Endodermal cell (in vitro differentiated cells): Measurements from ENCODE around the gene PLET1. TPM values are rescaled to one million over a fixed set of nuclear protein-coding genes. Genes with fewer than 3 reads are reported as not detected.

ENCODE experiments used
- DNase-seq: peaks from one replicate; pipeline ENCODE4 v3.0.0-alpha.2; 2017
- H3K27ac ChIP-seq: 2 replicates; pipeline ENCODE4 v1.5.1; 2013; ENCODE audit warnings: mild to moderate bottlenecking, low read depth, low read length, moderate library complexity
- H3K27me3 ChIP-seq: 2 replicates; pipeline ENCODE4 v1.6.1; 2013; ENCODE audit warnings: mild to moderate bottlenecking, low read length, moderate library complexity; ENCODE audit not compliant: insufficient read depth, control insufficient read depth, poor library complexity, severe bottlenecking
- H3K36me3 ChIP-seq: 2 replicates; pipeline ENCODE4 v1.7.0; 2013; ENCODE audit warnings: mild to moderate bottlenecking, low read length, moderate library complexity; ENCODE audit not compliant: control insufficient read depth, insufficient read depth
- H3K4me1 ChIP-seq: one replicate; pipeline ENCODE4 v1.7.0; 2013; ENCODE audit warnings: low read length; ENCODE audit not compliant: control insufficient read depth, insufficient read depth
- H3K4me3 ChIP-seq: 2 replicates; pipeline ENCODE4 v1.5.1; 2013; ENCODE audit warnings: mild to moderate bottlenecking, low read length, moderate library complexity
- H3K9ac ChIP-seq: 2 replicates; pipeline ENCODE4 v1.6.1; 2013; ENCODE audit warnings: mild to moderate bottlenecking, low read length, moderate library complexity; ENCODE audit not compliant: poor library complexity, severe bottlenecking; ENCODE audit errors: extremely low read depth
- H3K9me3 ChIP-seq: 2 replicates; pipeline ENCODE4 v1.6.1; 2013; ENCODE audit warnings: mild to moderate bottlenecking, low read length, moderate library complexity; ENCODE audit not compliant: control insufficient read depth
- H3K27ac Mint-ChIP-seq: 2 replicates; pipeline ENCODE4 v1.8.0; 2020; ENCODE audit warnings: mixed read lengths
- H3K27me3 Mint-ChIP-seq: 2 replicates; pipeline ENCODE4 v1.8.0; 2021; ENCODE audit warnings: mild to moderate bottlenecking, mixed read lengths; ENCODE audit not compliant: insufficient read depth
- H3K36me3 Mint-ChIP-seq: 2 replicates; pipeline ENCODE4 v1.8.0; 2020; ENCODE audit warnings: low read depth, mixed read lengths
- H3K4me1 Mint-ChIP-seq: 2 replicates; pipeline ENCODE4 v1.8.0; 2020; ENCODE audit warnings: mixed read lengths
- H3K4me3 Mint-ChIP-seq: 2 replicates; pipeline ENCODE4 v1.8.0; 2020; ENCODE audit warnings: mild to moderate bottlenecking, moderate library complexity, mixed read lengths
- H3K9me3 Mint-ChIP-seq: 2 replicates; pipeline ENCODE4 v1.8.0; 2020; ENCODE audit warnings: mild to moderate bottlenecking, mixed read lengths
- CTCF ChIP-seq: fragments of 200-600 bp; sonication (generic); conservative IDR thresholded peaks from 2 replicates; pipeline ENCODE4 v1.5.0; 2021; ENCODE audit warnings: antibody characterized with exemption, mild to moderate bottlenecking
- WGBS, 2 experiments: methylation state at CpG; one replicate each; pipeline versions ENCODE4 v1.1.5 to v1.1.7; 2013; ENCODE audit warnings: missing lambda C conversion rate in 2 of 2, mixed read lengths in 1 of 2; ENCODE audit not compliant: insufficient coverage in 1 of 2, insufficient read length in 1 of 2; 5-methylcytosine and 5-hydroxymethylcytosine counted together
- total RNA-seq, 2 donors: library from RNA; stranded (reverse); fragmentation: NEBNext Ultra II Directional in 1 of 2; extraction: Animal tissue kit (Norgen Biotek cat#: 25700) in 1 of 2; gene quantifications; 2 replicates in 1 of 2; 3 replicates in 1 of 2; pipeline ENCODE4 v1.2.1, GENCODE V29; 2021

PLET1 gene
- total RNA-seq, 2 donors from 2014 or later: not detected

GRCh38 chr11:112231952-112232351 lies 28.7 kb downstream of the PLET1 start:
- Histone ChIP-seq H3K36me3 (peaks cover 72% of the 10 kb centered on the region), H3K4me3 (no peak overlapping the region), H3K4me1 (no peaks in the 10 kb centered on the region), H3K9ac (no peak overlapping the region), H3K27me3 (no peaks in the 10 kb centered on the region), H3K9me3 (no peaks in the 10 kb centered on the region), H3K27ac (no peak overlapping the region)
- peaks cover 14% of the 10 kb centered on the region for H3K4me1 Mint-ChIP-seq
- H3K27ac Mint-ChIP-seq: no peak overlapping the region
- no peak for TF ChIP-seq CTCF
- no peak overlapping the region for H3K4me3 Mint-ChIP-seq
- peaks cover 53% of the 10 kb centered on the region for H3K36me3 Mint-ChIP-seq
- whole genome bisulfite sequencing, 2 experiments: 80 to 90% methylated on average over 1 to 2 of the region's 2 CpGs
- H3K27me3 Mint-ChIP-seq: no peaks in the 10 kb centered on the region
- no peak for DNase-seq
- H3K9me3 Mint-ChIP-seq: no peaks in the 10 kb centered on the region

GRCh38 chr11:112229746-112230433 lies 30.8 kb downstream of the PLET1 start:
- Histone ChIP-seq H3K27me3 (no peaks in the 10 kb centered on the region), H3K4me3 (no peak overlapping the region), H3K9me3 (no peaks in the 10 kb centered on the region), H3K9ac (no peak overlapping the region), H3K4me1 (no peaks in the 10 kb centered on the region), H3K27ac (no peak overlapping the region), H3K36me3 (peaks cover 58% of the 10 kb centered on the region)
- no peaks in the 10 kb centered on the region for H3K9me3 Mint-ChIP-seq
- peaks cover 37% of the 10 kb centered on the region for H3K36me3 Mint-ChIP-seq
- H3K4me3 Mint-ChIP-seq: no peak overlapping the region
- peaks cover 14% of the 10 kb centered on the region for H3K4me1 Mint-ChIP-seq
- no peak overlapping the region for H3K27ac Mint-ChIP-seq
- TF ChIP-seq CTCF: no peak
- 62 to 100% methylated on average over 1 to 3 of the region's 3 CpGs for WGBS, 2 experiments
- DNase-seq: no peak
- no peaks in the 10 kb centered on the region for H3K27me3 Mint-ChIP-seq

DNA sequence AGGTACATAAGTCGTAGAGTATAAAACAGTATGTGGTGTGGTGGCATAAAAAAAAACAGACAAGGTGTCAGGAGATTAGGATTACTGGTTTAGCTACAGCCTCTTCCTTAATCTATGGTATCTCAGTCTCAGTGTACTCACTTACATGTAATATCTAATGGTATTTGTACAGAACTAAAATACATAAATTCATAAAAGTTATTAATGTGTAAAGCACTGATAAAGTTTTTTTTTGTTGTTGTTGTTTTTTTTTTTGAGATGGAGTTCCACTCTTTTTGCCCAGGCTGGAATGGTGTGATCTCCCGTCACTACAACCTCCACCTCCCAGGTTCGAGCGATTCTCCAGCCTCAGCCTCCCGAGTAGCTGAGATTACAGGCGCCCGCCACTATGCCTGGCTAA lies 31.5 kb downstream of the PLET1 start:
- no peak overlapping the region for H3K4me3 Mint-ChIP-seq
- H3K27me3 ChIP-seq: peaks cover 3% of the 10 kb centered on the region
- peaks cover 5% of the 10 kb centered on the region for H3K27me3 Mint-ChIP-seq
- H3K9me3 ChIP-seq: no peaks in the 10 kb centered on the region
- H3K36me3 ChIP-seq: peaks cover 52% of the 10 kb centered on the region
- TF ChIP-seq CTCF: no peak
- peaks cover 14% of the 10 kb centered on the region for H3K4me1 Mint-ChIP-seq
- H3K27ac Mint-ChIP-seq: no peak overlapping the region
- H3K36me3 Mint-ChIP-seq: peaks cover 33% of the 10 kb centered on the region
- H3K4me1 ChIP-seq: no peaks in the 10 kb centered on the region
- H3K27ac ChIP-seq: no peak overlapping the region
- WGBS, 2 experiments: 86% methylated on average over 6 of the region's 7 CpGs; no CpG with 5 or more reads in 1 of the 2 experiments
- no peaks in the 10 kb centered on the region for H3K9me3 Mint-ChIP-seq
- H3K9ac ChIP-seq: no peak overlapping the region
- H3K4me3 ChIP-seq: no peak overlapping the region
- DNase-seq: no peak
